HG02981 (cell line): ENCODE data around the gene DNAJB6.

Source experiments
- ATAC-seq: cut with Tn5 transposase; IDR thresholded peaks from one replicate; pipeline ENCODE4 v1.9.1; 2021; ENCODE audit warnings: mild to moderate bottlenecking, moderate library complexity; ENCODE audit not compliant: unreplicated experiment

DNAJB6 gene

GRCh38 chr7:157394246-157395191 lies 57.7 kb downstream of the DNAJB6 start:
- no peak for ATAC-seq

- no peak for ATAC-seq
Measured at GRCh38 chr7:157395206-157395605, 58.4 kb downstream of the DNAJB6 start.

- ATAC-seq: no peak
Measured at GRCh38 chr7:157396316-157397035, 59.7 kb downstream of the DNAJB6 start.

DNA sequence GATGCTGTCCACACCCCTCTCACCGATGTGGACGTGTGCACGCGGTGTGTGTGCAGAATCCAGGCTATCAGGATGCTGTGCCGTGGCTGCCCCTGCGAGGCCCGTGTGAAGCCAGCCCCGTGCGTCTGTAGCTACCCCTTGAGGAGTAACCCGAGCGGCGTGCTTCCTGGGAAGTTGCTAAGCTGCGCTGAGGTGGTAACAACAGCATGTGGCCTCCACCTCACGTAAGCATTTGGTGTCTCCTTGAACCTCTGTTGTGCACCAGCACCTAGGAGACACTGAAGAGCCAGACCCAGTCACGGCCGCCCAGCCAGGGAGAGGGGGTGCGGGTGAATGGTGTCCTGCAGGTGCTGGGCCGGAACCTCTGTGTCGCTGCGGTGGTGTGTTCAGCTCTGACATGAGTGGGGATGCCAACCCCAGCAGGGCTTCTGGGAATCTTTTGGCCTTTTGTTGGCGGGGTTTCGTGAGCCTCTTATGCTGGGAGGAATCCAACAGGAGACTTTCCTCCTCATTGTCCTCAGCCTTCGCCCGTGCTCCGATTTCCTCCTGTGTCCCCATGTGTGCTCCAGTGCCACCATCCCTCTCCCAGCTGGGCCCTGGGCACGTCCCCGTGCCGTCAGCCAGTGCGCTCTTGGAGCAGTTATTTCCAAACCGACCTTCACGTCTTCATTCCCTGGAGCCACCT lies 60.4 kb downstream of the DNAJB6 start:
- ATAC-seq: no peak

DNA sequence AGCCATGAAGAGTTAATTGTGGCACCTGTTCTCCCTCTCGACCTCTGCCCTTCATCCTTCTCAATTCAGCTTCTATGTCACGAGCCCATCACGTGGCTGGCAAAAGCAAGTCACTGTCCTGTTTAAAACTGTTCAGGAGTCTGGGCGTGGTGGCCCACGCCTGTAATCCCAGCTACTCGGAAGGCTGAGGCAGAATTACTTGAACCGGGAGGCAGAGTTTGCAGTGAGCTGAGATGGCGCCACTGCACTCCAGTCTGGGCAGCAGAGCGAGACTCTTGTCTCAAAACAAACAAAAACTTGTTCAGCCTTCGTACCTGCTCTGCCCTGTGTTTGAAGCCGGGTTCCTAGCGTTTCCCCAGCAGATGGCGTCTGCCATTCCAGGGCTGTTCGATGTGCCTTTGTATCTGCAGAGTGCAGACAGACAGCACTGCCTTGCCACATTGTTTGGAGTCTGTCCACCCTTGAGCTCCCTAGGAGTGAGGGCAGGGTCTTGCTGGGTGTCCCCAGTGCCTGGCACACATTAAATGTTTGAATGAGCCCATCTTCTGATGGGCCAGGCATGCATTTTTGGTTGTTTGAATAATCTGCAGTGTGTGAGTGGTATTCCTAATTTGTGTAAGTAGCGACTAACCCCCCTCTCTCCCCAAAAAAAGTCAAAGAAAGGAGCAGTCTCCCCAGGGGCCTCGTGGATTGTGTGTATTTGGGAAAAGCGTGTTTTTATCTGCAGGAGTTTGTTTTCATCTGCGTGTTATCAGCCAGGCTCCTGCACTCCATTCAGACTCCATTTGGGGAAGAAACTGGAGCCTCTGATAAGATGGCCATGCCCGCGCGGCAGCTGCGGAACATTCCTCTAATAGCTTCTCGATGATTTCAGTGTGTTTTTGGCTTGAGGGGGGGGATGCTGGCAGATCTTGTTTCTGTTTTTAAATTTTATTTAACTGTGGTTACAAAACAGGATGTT lies 61.2 kb downstream of the DNAJB6 start:
- no peak for ATAC-seq

DNA sequence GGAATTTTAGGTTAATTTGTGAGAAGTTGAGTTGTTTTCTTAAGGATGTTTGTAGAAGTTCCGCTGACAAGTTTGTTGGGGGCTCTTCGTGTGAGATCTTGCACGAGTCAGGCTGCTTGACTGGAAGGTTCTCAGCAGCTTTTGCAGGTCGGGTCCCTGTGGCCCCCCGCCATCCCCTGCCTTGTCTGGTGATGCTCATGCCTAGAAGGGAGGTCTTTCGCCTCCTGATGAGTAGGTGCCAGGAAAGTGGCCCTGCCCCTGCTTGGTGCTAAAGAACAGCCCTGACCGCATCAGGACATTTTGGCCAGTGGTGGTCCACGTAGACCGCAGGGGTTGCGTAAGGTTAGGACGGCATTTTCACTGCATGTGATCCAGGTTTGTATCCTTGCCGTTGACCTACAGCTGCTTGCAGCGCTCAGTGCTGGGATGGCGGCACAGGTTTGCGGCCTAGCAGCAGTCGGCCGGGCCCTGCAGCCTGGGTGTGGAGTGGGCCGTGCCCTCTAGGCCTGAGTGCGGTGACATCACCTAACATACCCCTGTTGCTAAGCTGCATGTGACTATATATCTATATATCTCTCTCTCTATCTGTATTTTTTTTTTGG lies 62.4 kb downstream of the DNAJB6 start:
- ATAC-seq: no peak

DNA sequence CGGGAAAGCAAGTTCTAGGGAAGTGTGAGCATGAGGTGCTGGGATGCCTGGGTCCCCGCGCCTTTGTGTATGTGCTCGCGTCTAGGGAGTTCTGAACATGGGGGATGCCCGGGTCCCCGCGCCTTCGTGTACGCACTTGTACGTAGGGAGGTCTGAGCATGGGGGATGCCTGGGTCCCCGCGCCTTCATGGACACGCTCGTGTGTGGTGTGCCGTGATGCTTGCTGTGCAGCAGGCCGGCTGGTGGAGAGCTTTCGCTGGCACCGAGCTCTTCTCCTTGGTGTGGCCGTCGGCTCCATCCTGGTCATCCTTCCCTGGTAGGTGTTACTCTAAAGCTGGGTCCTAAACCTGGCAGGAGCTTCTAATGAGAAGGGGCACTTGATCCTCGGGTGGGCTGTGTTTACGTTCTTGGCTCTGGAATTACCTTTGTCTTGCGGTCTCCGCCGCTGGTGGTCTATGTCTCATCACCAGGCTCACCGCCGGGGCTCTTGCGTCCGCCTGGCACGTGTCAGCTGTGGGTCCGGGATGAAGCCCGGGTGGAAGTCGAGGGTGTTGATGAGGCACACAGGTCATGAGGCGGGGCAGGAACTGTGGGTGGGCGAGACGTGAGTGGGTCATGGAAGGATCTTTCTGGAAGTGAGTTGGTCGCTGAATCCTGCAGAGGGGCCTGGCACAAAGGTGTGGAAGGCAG lies 63.5 kb downstream of the DNAJB6 start:
- ATAC-seq: no peak

DNA sequence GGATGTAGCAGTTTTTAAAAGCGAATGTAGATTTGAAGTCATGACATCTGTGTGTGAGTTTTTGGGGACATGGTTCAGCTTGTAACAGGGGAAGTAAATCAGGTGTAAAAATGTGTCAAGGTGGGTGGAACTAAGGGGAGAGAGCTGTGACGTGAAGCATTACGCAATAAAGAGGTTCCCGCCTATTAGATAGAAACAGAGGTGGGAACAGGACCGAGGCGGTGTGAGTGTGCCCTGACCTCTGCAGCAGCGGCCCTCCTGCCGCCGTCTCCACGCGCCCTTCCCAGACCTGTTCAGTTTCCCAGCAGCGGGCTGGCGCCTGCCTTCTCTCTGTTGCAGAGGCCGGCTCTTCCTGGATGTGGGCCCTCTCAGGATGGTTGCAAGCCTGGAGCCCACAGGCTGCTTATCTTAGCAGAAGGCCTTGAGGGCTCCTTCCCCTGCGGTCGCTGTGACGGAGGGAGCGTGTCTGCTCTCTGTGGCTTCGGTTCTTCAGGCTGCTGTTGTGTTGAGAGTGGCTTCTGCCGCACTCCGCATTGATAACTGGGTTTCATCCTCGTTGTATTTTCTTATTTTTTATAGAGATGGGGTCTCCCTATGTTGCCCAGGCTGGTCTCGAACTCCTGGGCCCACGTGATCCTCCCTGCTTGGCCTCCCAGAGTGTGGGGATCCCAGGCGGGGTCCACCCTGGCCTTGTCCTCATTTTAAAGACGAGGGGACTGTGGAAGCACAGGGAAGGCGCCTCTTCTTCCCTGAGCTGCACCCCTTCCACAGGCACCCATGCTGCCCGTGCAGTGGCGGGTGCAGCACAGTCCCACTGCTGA lies 65.0 kb downstream of the DNAJB6 start:
- no peak for ATAC-seq

- ATAC-seq: no peak
Measured at GRCh38 chr7:157402388-157402703, 65.5 kb downstream of the DNAJB6 start.

- no peak for ATAC-seq
Measured at GRCh38 chr7:157402911-157403534, 66.2 kb downstream of the DNAJB6 start.

DNA sequence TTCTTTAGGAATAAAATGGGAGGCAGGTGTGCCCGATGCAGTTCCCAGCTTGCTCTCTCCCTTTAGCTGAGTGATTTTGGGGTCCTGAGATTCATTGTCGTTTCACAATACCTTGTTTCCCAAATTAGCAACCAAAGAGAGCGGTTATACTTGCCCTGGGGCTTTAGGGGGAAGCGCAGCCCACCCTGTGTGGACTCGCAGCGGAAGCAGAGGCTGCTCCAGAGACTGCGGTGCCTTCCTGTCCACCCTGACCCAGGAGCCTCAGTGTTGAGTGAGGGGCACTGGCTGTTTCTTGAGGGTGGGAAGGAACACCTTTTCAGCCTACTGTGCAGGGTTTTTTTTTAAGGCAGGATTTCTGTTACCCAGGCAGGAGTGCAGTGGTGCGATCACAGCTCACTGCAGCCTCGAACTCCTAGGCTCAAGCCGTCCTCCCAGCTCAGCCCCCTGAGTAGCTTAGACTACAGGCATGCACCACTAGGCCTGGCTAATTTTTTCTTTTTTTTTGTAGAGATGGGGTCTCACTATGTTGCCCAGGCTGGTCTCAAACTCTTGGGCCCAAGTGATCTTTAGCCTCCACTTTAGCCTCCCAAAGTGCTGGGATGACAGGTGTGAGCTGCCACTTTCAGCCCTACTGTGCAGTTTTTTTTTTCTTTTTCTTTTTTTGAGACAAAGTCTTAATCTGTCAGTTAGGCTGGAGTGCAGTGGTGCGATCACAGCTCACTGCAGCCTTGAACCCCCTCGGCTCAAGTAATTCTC lies 67.0 kb downstream of the DNAJB6 start:
- no peak for ATAC-seq

DNA sequence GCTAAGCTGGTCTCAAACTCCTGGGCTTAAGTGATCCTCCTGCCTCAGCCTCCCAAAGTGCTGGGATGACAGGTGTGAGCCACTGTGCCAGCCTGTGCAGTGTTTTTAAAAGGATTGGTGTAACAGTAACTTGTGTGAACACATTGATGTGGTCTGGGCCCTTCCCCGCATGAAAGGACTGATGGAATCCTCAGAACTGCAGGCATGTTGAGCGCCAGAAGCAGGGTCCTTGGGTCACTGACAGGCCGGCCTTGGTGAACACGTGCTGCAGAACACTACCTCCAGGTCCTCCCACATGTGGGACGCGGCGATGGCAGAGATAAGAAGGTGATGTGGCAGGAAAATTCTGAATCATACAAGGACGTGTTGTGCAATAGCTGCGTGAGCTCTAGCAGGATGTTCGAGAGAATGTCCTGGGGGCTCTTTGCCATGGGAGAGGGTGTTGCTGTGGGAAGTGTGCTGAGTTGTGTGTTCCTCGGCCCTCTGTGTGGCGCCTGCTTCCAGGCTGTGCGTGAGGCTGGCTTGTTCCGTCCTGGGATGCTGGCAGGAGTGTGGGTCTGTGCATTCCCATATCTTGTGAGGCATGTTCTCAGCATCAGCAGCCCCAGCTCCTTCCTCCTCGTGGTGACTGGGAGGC lies 68.2 kb downstream of the DNAJB6 start:
- ATAC-seq: no peak

GRCh38 chr7:157405501-157405900 lies 68.7 kb downstream of the DNAJB6 start:
- ATAC-seq: no peak

DNA sequence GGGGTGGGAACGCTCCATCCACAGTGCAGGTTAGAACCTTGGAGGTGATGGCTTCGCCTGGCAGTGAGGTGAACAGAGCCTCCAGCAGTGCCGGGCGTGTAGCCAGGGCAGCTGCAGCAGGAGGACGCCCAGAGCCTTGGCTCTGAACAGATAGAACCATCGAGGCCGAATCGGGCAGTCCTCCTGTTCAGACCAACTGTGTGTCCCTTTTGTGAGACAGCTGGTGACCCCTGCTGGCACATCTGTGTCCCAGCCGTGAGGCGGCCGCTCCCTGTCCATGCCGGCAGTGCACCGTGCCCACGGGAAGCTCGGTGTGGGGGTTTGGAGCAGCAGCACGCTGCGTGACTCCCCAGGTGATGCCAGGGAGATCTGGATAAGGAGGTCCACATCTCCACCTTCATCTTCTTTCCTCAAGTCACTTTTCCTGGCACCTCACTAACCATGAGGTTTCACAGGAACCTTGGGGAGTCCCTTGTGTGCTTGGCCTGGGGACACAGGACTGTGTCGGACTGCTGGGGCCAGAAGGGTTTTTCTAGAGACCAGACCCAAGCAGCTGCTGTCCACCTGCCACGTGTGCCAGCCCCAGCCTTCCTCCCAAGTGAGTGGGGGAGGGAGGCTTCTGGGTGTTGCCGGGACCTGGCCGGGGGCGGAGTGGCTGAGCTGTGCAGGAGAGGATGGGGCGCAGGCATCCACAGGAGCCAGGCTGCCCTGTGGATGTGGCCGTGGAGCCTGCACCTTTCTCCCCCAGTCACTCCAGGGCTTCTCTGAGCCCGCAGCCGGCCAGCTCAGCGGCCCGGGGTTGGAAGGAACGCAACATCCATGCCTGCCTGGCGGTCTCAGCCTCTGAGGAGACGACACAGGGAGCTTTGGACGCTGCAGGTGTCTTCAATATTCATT lies 69.4 kb downstream of the DNAJB6 start:
- ATAC-seq: no peak

GRCh38 chr7:157406971-157407370 lies 70.2 kb downstream of the DNAJB6 start:
- ATAC-seq: no peak
